ENCODE data around the gene ICOSLG. TPM values are rescaled to one million over a fixed set of nuclear protein-coding genes. Genes with fewer than 3 reads are reported as not detected.

The ICOSLG gene
- total RNA-seq, 4 donors from 2014 or later: 0.54 to 2.9 (median 1.3) TPM

- H3K27ac ChIP-seq: no peak overlapping the region
- TF ChIP-seq POLR2A (IDR thresholded peaks at IDR 0.05): no peak
- H3K4me3 ChIP-seq (replicated peaks in 1 of 3): no peak overlapping the region
- H3K36me3 ChIP-seq: no peaks in the 10 kb centered on the region
- H3K9me3 ChIP-seq: no peaks in the 10 kb centered on the region
- 79 to 81% methylated on average over 19 of the region's 19 CpGs for WGBS, 2 donors
- intact Hi-C loops (cut with DNase I): no loop called here
- H3K4me1 ChIP-seq: no peaks in the 10 kb centered on the region
- no peaks in the 10 kb centered on the region for H3K27me3 ChIP-seq
- DNase-seq: no peak
These were observed 38.9 kb upstream of the ICOSLG start for GRCh38 chr21:44279354-44280260.

- no peaks in the 10 kb centered on the region for H3K27me3 ChIP-seq
- intact Hi-C loops (cut with DNase I): no loop called here
- H3K4me1 ChIP-seq: no peaks in the 10 kb centered on the region
- no peak for TF ChIP-seq POLR2A (IDR thresholded peaks at IDR 0.05)
- WGBS, 2 donors: 83% methylated on average over 5 of the region's 5 CpGs
- no peaks in the 10 kb centered on the region for H3K9me3 ChIP-seq
- no peak overlapping the region for H3K4me3 ChIP-seq (replicated peaks in 1 of 3)
- H3K36me3 ChIP-seq: no peaks in the 10 kb centered on the region
- no peak for DNase-seq
- no peak overlapping the region for H3K27ac ChIP-seq
These were observed 34.3 kb upstream of the ICOSLG start for GRCh38 chr21:44275041-44275440.

GRCh38 chr21:44273046-44273445 lies 32.3 kb upstream of the ICOSLG start:
- H3K27ac ChIP-seq: no peak overlapping the region
- no peak overlapping the region for H3K4me3 ChIP-seq (replicated peaks in 1 of 3)
- no peak for TF ChIP-seq POLR2A (IDR thresholded peaks at IDR 0.05)
- TF ChIP-seq CTCF (IDR thresholded peaks at IDR 0.05): no peak
- no peaks in the 10 kb centered on the region for H3K4me1 ChIP-seq
- no peaks in the 10 kb centered on the region for H3K27me3 ChIP-seq
- H3K9me3 ChIP-seq: no peaks in the 10 kb centered on the region
- no peak for DNase-seq
- intact Hi-C loops (cut with DNase I): no loop called here
- no peaks in the 10 kb centered on the region for H3K36me3 ChIP-seq
- WGBS, 2 donors: 84 to 89% methylated on average over 2 to 7 of the region's 7 CpGs

GRCh38 chr21:44272284-44272858 lies 31.6 kb upstream of the ICOSLG start:
- no peak for DNase-seq
- intact Hi-C loops (cut with DNase I): no loop called here
- Histone ChIP-seq H3K36me3 (no peaks in the 10 kb centered on the region), H3K27me3 (no peaks in the 10 kb centered on the region), H3K9me3 (no peaks in the 10 kb centered on the region), H3K4me3 (replicated peaks in 1 of 3) (no peak overlapping the region), H3K27ac (no peak overlapping the region), H3K4me1 (no peaks in the 10 kb centered on the region)
- TF ChIP-seq CTCF (IDR thresholded peaks at IDR 0.05) (no peak), POLR2A (IDR thresholded peaks at IDR 0.05) (no peak)
- 85 to 93% methylated on average over 14 to 15 of the region's 18 CpGs for WGBS, 2 donors

GRCh38 chr21:44271558-44272283 lies 31.0 kb upstream of the ICOSLG start:
- Histone ChIP-seq H3K9me3 (no peaks in the 10 kb centered on the region), H3K27me3 (no peaks in the 10 kb centered on the region), H3K36me3 (no peaks in the 10 kb centered on the region), H3K27ac (no peak overlapping the region), H3K4me3 (replicated peaks in 1 of 3) (no peak overlapping the region), H3K4me1 (no peaks in the 10 kb centered on the region)
- no peak for TF ChIP-seq POLR2A (IDR thresholded peaks at IDR 0.05)
- no peak for TF ChIP-seq CTCF (IDR thresholded peaks at IDR 0.05)
- intact Hi-C loops (cut with DNase I): no loop called here
- DNase-seq: no peak
- 83 to 86% methylated on average over 15 of the region's 18 CpGs for WGBS, 2 donors
